HUES64 (cell line): ENCODE measurements around the gene OARD1.

Source experiments
- H3K27ac ChIP-seq: 2 replicates; pipeline ENCODE4 v1.7.0; 2013; ENCODE audit warnings: low read depth, low read length, inconsistent platforms
- H3K27me3 ChIP-seq: 2 replicates; pipeline ENCODE4 v1.6.1; 2013; ENCODE audit warnings: mild to moderate bottlenecking, low read length; ENCODE audit not compliant: insufficient read depth
- H3K36me3 ChIP-seq: 2 replicates; pipeline ENCODE4 v1.6.1; 2013; ENCODE audit warnings: mild to moderate bottlenecking, low read length; ENCODE audit not compliant: insufficient read depth
- H3K4me1 ChIP-seq: 2 replicates; pipeline ENCODE4 v1.6.1; 2013; ENCODE audit warnings: mild to moderate bottlenecking, low read length, moderate library complexity; ENCODE audit not compliant: insufficient read depth
- H3K4me3 ChIP-seq: 2 replicates; pipeline ENCODE4 v1.5.1; 2013; ENCODE audit warnings: mild to moderate bottlenecking, low read length, moderate library complexity
- H3K9ac ChIP-seq: 2 replicates; pipeline ENCODE4 v1.6.1; 2013; ENCODE audit warnings: mild to moderate bottlenecking, low read depth, low read length
- H3K9me3 ChIP-seq: 2 replicates; pipeline ENCODE4 v1.6.1; 2013; ENCODE audit warnings: low read depth, low read length; ENCODE audit not compliant: insufficient read depth
- WGBS: fragments of 150-250, 120-280 bp; methylation state at CpG from one replicate; pipeline ENCODE4 v1.1.7; 2013; ENCODE audit warnings: missing lambda C conversion rate; 5-methylcytosine and 5-hydroxymethylcytosine counted together

Gene OARD1

GRCh38 chr6:41047745-41048732, 24.1 kb downstream of the OARD1 start:
- 90% methylated on average over 9 of the region's 9 CpGs for WGBS

GRCh38 chr6:41047306-41047705, 24.9 kb downstream of the OARD1 start:
- no peaks in the 10 kb centered on the region for H3K36me3 ChIP-seq
- no peak overlapping the region for H3K4me3 ChIP-seq
- WGBS, result 88% methylated on average over 2 of the region's 2 CpGs
- H3K27me3 ChIP-seq, result no peaks in the 10 kb centered on the region
- no peaks in the 10 kb centered on the region for H3K4me1 ChIP-seq
- H3K9me3 ChIP-seq, result no peaks in the 10 kb centered on the region
- H3K9ac ChIP-seq, result no peak overlapping the region
- no peak overlapping the region for H3K27ac ChIP-seq

More at GRCh38 chr6:41047745-41048732, 24.1 kb downstream of the OARD1 start:
- no peak overlapping the region for H3K27ac ChIP-seq
- no peaks in the 10 kb centered on the region for H3K4me1 ChIP-seq
- H3K9me3 ChIP-seq, result no peaks in the 10 kb centered on the region
- H3K9ac ChIP-seq, result no peak overlapping the region
- H3K27me3 ChIP-seq, result no peaks in the 10 kb centered on the region
- H3K36me3 ChIP-seq, result no peaks in the 10 kb centered on the region
- no peak overlapping the region for H3K4me3 ChIP-seq

GRCh38 chr6:41046084-41046483, 26.1 kb downstream of the OARD1 start:
- no peaks in the 10 kb centered on the region for H3K4me1 ChIP-seq
- 94% methylated on average over 1 of the region's 1 CpG for WGBS

GRCh38 chr6:41045664-41046063, 26.5 kb downstream of the OARD1 start:
- no peak overlapping the region for H3K4me3 ChIP-seq
- no peaks in the 10 kb centered on the region for H3K4me1 ChIP-seq
- H3K9ac ChIP-seq, result no peak overlapping the region
- H3K36me3 ChIP-seq, result no peaks in the 10 kb centered on the region
- H3K9me3 ChIP-seq, result no peaks in the 10 kb centered on the region
- WGBS, result 90% methylated on average over 3 of the region's 5 CpGs
- no peak overlapping the region for H3K27ac ChIP-seq
- H3K27me3 ChIP-seq, result no peaks in the 10 kb centered on the region

More at GRCh38 chr6:41046084-41046483, 26.1 kb downstream of the OARD1 start:
- Histone ChIP-seq H3K27me3 (no peaks in the 10 kb centered on the region), H3K9me3 (no peaks in the 10 kb centered on the region), H3K4me3 (no peak overlapping the region), H3K36me3 (no peaks in the 10 kb centered on the region), H3K27ac (no peak overlapping the region), H3K9ac (no peak overlapping the region)

GRCh38 chr6:41043151-41043550, 29.0 kb downstream of the OARD1 start:
- no peaks in the 10 kb centered on the region for H3K9me3 ChIP-seq

GRCh38 chr6:41042226-41043055, 29.7 kb downstream of the OARD1 start, which contains the start of gene TSPO2:
TSS of gene TSPO2 (plus strand) at chr6:41042467. CDS start at chr6:41042986, 519 bp downstream.
- H3K9ac ChIP-seq, result no peak within 1 kb of the TSS
- H3K4me1 ChIP-seq, result peaks cover 4% of the 10 kb centered on the region; the same call in 1 of the 2 replicates
- no peaks in the 10 kb centered on the region for H3K36me3 ChIP-seq
- H3K27ac ChIP-seq, result no peak within 1 kb of the TSS
- H3K27me3 ChIP-seq, result no peaks in the 10 kb centered on the region
- H3K9me3 ChIP-seq, result no peaks in the 10 kb centered on the region
- WGBS, result 93% methylated on average over 10 of the region's 10 CpGs
- H3K4me3 ChIP-seq, result no peak within 1 kb of the TSS

More at GRCh38 chr6:41043151-41043550, 29.0 kb downstream of the OARD1 start:
- no peak overlapping the region for H3K9ac ChIP-seq
- 92% methylated on average over 3 of the region's 3 CpGs for WGBS
- H3K36me3 ChIP-seq, result no peaks in the 10 kb centered on the region
- H3K27me3 ChIP-seq, result no peaks in the 10 kb centered on the region
- no peak overlapping the region for H3K27ac ChIP-seq
- no peak overlapping the region for H3K4me3 ChIP-seq
- H3K4me1 ChIP-seq, result peaks cover 4% of the 10 kb centered on the region; the same call in 1 of the 2 replicates

GRCh38 chr6:41040940-41041536, 31.1 kb downstream of the OARD1 start:
- H3K9me3 ChIP-seq, result no peaks in the 10 kb centered on the region
- no peak overlapping the region for H3K27ac ChIP-seq
- H3K4me1 ChIP-seq, result peaks cover 4% of the 10 kb centered on the region; the same call in 1 of the 2 replicates
- H3K4me3 ChIP-seq, result no peak overlapping the region
- 60% methylated on average over 1 of the region's 1 CpG for WGBS
- no peak overlapping the region for H3K9ac ChIP-seq
- H3K27me3 ChIP-seq, result no peaks in the 10 kb centered on the region
- no peaks in the 10 kb centered on the region for H3K36me3 ChIP-seq

GRCh38 chr6:41040101-41040939, 31.8 kb downstream of the OARD1 start:
- Histone ChIP-seq H3K36me3 (no peaks in the 10 kb centered on the region), H3K27me3 (no peaks in the 10 kb centered on the region), H3K9me3 (no peaks in the 10 kb centered on the region), H3K27ac (no peak overlapping the region), H3K9ac (no peak overlapping the region), H3K4me1 (peaks cover 4% of the 10 kb centered on the region; the same call in 1 of the 2 replicates), H3K4me3 (no peak overlapping the region)
- 83% methylated on average over 6 of the region's 6 CpGs for WGBS

- H3K27me3 ChIP-seq, result no peaks in the 10 kb centered on the region
- H3K27ac ChIP-seq, result no peak within 1 kb of the TSS
- H3K9me3 ChIP-seq, result no peaks in the 10 kb centered on the region
- peaks cover 4% of the 10 kb centered on the region; the same call in 1 of the 2 replicates for H3K4me1 ChIP-seq
- H3K36me3 ChIP-seq, result no peaks in the 10 kb centered on the region
- WGBS, result 76% methylated on average over 10 of the region's 10 CpGs
- no peak within 1 kb of the TSS for H3K9ac ChIP-seq
- no peak within 1 kb of the TSS for H3K4me3 ChIP-seq
Measured at GRCh38 chr6:41039060-41039998, 32.8 kb downstream of the OARD1 start, which contains the start of gene UNC5CL. TSS of gene UNC5CL (minus strand) at chr6:41039221. CDS start at chr6:41035074, 4,147 bp downstream.
